GM21515 (cell line): ENCODE results near the gene PIGZ.

Experiments used
- ATAC-seq: cut with Tn5 transposase; IDR thresholded peaks from one replicate; pipeline ENCODE4 v1.9.1; 2021; ENCODE audit not compliant: unreplicated experiment

The PIGZ gene

GRCh38 chr3:196916995-196917394 lies 51.6 kb downstream of the PIGZ start:
- ATAC-seq, result no peak

- no peak for ATAC-seq
Observed at GRCh38 chr3:196916221-196916620, 52.4 kb downstream of the PIGZ start.

GRCh38 chr3:196915375-196915774 lies 53.3 kb downstream of the PIGZ start:
- no peak for ATAC-seq

DNA sequence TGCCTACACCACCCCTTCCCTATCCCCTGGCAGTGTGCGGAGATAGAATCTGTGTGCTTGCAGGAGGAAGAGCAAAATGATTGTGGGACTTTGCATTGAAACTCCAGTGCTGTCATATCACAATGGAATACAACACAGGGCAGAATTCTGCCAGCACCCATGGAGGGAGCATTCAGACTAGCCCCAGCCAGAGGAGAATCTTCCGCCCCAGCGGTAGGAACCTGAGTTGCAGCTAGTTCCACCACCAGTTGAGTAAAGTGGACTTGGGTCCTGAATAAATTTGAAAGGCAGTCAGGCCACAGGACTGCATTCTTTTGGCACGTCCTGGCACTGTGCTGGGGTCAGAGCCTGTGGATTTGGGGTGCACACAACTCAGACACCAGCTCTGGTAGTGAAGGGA lies 53.8 kb downstream of the PIGZ start:
- ATAC-seq, result no peak

DNA sequence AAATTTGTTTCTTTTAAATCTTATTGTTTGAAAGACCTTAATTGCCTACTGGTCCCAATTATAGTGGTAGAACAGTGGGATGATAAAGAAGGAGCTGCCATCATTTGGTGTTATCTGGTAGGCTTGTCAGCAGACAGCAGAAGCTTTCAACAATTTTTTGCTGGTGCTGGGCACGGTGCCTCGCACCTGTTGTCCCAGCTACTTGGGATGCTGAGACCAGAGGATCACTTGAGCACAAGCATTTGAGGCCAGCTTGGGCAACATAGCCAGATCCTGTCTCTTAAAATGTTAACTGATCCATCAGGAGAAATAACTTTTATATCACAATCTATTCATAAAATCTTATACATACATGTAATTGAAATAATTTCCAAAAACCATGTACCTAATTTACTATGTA lies 64.9 kb downstream of the PIGZ start:
- no peak for ATAC-seq

DNA sequence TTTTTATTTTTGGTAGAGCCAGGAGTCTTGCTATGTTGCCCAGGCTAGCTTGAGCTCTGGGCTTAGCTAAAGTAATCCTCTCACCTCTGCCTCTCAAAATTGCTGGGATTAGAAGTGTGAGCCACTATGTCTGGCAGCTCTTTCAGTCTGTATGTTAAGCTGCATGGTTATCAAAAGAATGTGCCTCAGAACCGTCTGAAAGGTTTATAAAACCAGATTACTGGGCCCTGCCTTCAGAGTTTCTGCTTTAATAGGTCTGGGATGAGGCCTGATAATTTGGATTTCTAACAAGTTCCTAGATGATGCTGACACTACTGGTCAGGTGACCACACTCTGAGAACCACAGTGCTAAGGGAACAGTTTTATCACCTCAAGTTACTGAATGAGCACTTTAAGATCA lies 66.3 kb downstream of the PIGZ start:
- ATAC-seq, result no peak

- no peak for ATAC-seq
Observed at GRCh38 chr3:196901768-196902167, 66.9 kb downstream of the PIGZ start.
